Prostate gland (tissue), 2 donors: ENCODE results near the gene CFDP1.

Source experiments
- CTCF ChIP-seq, 4 experiments: fragments of 200-600 bp in 2 of 4; fragments of 450-650 bp in 2 of 4; sonication (generic) in 2 of 4; IDR thresholded peaks; 1 replicate in 3 of 4; 2 replicates in 1 of 4; pipeline ENCODE4 v1.5.1; 2016 to 2019; ENCODE audit warnings: antibody characterized with exemption in 4 of 4, mild to moderate bottlenecking in 2 of 4, moderate library complexity in 2 of 4
- POLR2A ChIP-seq: fragments of 450-650 bp; IDR thresholded peaks from one replicate; pipeline ENCODE4 v1.6.1; 2016; ENCODE audit warnings: antibody characterized with exemption, mild to moderate bottlenecking
- POLR2AphosphoS5 ChIP-seq: sonication (generic); formaldehyde crosslinking; IDR thresholded peaks from one replicate; pipeline ENCODE4 v1.6.1; 2017; ENCODE audit warnings: antibody characterized with exemption

GRCh38 chr16:75293173-75293572 is 140.1 kb downstream of the CFDP1 start:
- no peak for TF ChIP-seq CTCF (IDR thresholded peaks at IDR 0.05)
- TF ChIP-seq POLR2A = no peak
- no peak for TF ChIP-seq POLR2AphosphoS5
